GM21825 (cell line): Measurements from ENCODE around the gene MTURN.

Experiments used
- ATAC-seq: cut with Tn5 transposase; IDR thresholded peaks from one replicate; pipeline ENCODE4 v1.9.1; 2021; ENCODE audit warnings: mild to moderate bottlenecking, moderate library complexity; ENCODE audit not compliant: unreplicated experiment

MTURN gene

GRCh38 chr7:30135301-30136116, 723 bp downstream of the MTURN start:
- ATAC-seq = peak; percentile 23

- ATAC-seq = no peak
Observed at GRCh38 chr7:30136117-30136731, 1.4 kb downstream of the MTURN start.

- no peak for ATAC-seq
Observed at GRCh38 chr7:30136743-30137485, 2.1 kb downstream of the MTURN start.

- ATAC-seq = no peak
Observed at GRCh38 chr7:30139836-30140384, 5.1 kb downstream of the MTURN start.

- no peak for ATAC-seq
Observed at GRCh38 chr7:30140456-30140855, 5.7 kb downstream of the MTURN start.

GRCh38 chr7:30142710-30143109, 7.9 kb downstream of the MTURN start:
- no peak for ATAC-seq

GRCh38 chr7:30143748-30144251, 9.0 kb downstream of the MTURN start:
- no peak for ATAC-seq

GRCh38 chr7:30144657-30145306, 10.0 kb downstream of the MTURN start:
- no peak for ATAC-seq

GRCh38 chr7:30145426-30145970, 10.7 kb downstream of the MTURN start:
- ATAC-seq = no peak

GRCh38 chr7:30146127-30146612, 11.4 kb downstream of the MTURN start:
- no peak for ATAC-seq

GRCh38 chr7:30147223-30147622, 12.4 kb downstream of the MTURN start:
- ATAC-seq = no peak

GRCh38 chr7:30147785-30148184, 13.0 kb downstream of the MTURN start:
- ATAC-seq = no peak

- ATAC-seq = no peak
Observed at GRCh38 chr7:30148426-30148825, 13.6 kb downstream of the MTURN start.

- ATAC-seq = no peak
Observed at GRCh38 chr7:30148951-30149459, 14.2 kb downstream of the MTURN start.

- ATAC-seq = no peak
Observed at GRCh38 chr7:30149640-30150272, 15.0 kb downstream of the MTURN start.

GRCh38 chr7:30150711-30151110, 15.9 kb downstream of the MTURN start:
- ATAC-seq = no peak

GRCh38 chr7:30154111-30154587, 19.4 kb downstream of the MTURN start:
- no peak for ATAC-seq

GRCh38 chr7:30155481-30155880, 20.7 kb downstream of the MTURN start:
- no peak for ATAC-seq

GRCh38 chr7:30157204-30157603, 22.4 kb downstream of the MTURN start:
- no peak for ATAC-seq
